RWPE2 (cell line): ENCODE data around the gene ALG2.

Experiments
- ATAC-seq: fragments of 200-7000 bp; cut with Tn5 transposase; 3 replicates; pipeline ENCODE4 v1.9.1; 2021; ENCODE audit warnings: low read depth
- DNase-seq: peaks from one replicate; pipeline ENCODE4 v3.0.0-alpha.2; 2020; ENCODE audit warnings: low spot score
- H3K27ac ChIP-seq: fragments of 450-650 bp; 2 replicates; pipeline ENCODE4 v1.5.1; 2017; ENCODE audit warnings: mild to moderate bottlenecking; ENCODE audit not compliant: poor library complexity, severe bottlenecking
- H3K27me3 ChIP-seq: fragments of 250-450 bp; sonication (Bioruptor Pico); 2 replicates; pipeline ENCODE4 v1.5.1; 2021; ENCODE audit warnings: mild to moderate bottlenecking, moderate library complexity; ENCODE audit not compliant: insufficient read depth, poor library complexity, severe bottlenecking
- H3K36me3 ChIP-seq: fragments of 250-450 bp; sonication (Bioruptor Pico); 2 replicates; pipeline ENCODE4 v1.5.1; 2020; ENCODE audit warnings: low read depth, mild to moderate bottlenecking, moderate library complexity
- H3K4me1 ChIP-seq: fragments of 250-450 bp; sonication (Bioruptor Pico); 2 replicates; pipeline ENCODE4 v1.5.1; 2021; ENCODE audit warnings: mild to moderate bottlenecking, moderate library complexity; ENCODE audit not compliant: insufficient read depth, poor library complexity, severe bottlenecking
- H3K4me3 ChIP-seq: fragments of 250-450 bp; sonication (Bioruptor Pico); 2 replicates; pipeline ENCODE4 v1.5.1; 2021; ENCODE audit warnings: mild to moderate bottlenecking, moderate library complexity; ENCODE audit not compliant: severe bottlenecking
- H3K9me3 ChIP-seq: fragments of 250-450 bp; sonication (Bioruptor Pico); 2 replicates; pipeline ENCODE4 v1.5.1; 2021; ENCODE audit warnings: mild to moderate bottlenecking, moderate library complexity; ENCODE audit not compliant: severe bottlenecking
- TF ChIP-seq, protein P1 (sequence below): fragments of 450-650 bp; IDR thresholded peaks from one replicate; pipeline ENCODE4 v1.5.1; 2017; ENCODE audit warnings: mild to moderate bottlenecking, moderate library complexity; ENCODE audit not compliant: poor library complexity, severe bottlenecking

ALG2 gene

DNA sequence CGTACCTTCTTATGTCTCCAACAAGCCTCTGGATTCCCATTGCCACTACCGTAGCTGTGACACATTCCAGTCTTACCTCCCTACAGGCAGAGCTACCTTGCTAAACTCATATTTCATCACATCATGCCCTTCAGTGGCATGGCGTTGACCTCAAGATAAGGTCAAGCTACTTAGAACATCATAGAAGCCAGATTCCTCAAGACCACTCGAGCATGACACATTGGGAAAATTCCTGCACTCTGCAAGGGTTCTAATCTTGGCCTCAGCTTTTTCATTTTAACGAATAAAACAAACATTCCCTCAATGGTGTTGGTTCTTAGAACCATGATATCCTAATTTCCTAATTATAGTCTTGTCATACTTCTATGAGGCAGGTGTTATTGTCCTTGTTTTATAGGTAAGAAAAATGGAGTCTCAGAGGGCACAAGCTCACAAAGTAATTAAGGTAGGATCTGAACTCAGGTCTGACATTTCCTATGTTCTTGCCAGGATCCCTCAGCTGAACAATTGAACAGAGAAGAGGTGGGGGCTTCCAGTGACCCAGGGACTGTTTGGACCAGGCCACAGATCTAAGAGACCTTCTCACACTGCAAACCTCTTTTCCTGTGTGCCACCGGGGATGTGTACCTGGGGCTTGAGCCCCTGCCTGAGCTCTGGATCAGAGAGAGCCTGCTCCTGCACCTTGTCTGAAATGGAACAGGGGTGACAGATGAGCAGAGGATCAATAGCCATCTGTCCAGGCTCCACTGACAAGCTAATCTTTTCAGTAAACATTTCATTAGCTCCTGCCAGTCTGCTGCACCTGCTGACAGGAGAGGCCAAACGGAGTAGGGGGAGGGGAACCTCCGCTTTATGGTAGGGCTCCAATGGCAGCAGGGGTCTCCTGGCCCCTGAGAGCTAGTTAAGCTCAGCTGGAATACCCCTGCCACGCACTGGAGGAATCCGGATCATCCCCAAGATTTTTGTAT lies 49.3 kb downstream of the ALG2 start:
- DNase-seq (no peak), ATAC-seq (no peak)
- Histone ChIP-seq H3K27me3 (no peaks in the 10 kb centered on the region), H3K27ac (no peak overlapping the region), H3K4me1 (no peaks in the 10 kb centered on the region), H3K9me3 (no peaks in the 10 kb centered on the region), H3K36me3 (no peaks in the 10 kb centered on the region), H3K4me3 (no peak overlapping the region)
- TF ChIP-seq, protein P1, sequence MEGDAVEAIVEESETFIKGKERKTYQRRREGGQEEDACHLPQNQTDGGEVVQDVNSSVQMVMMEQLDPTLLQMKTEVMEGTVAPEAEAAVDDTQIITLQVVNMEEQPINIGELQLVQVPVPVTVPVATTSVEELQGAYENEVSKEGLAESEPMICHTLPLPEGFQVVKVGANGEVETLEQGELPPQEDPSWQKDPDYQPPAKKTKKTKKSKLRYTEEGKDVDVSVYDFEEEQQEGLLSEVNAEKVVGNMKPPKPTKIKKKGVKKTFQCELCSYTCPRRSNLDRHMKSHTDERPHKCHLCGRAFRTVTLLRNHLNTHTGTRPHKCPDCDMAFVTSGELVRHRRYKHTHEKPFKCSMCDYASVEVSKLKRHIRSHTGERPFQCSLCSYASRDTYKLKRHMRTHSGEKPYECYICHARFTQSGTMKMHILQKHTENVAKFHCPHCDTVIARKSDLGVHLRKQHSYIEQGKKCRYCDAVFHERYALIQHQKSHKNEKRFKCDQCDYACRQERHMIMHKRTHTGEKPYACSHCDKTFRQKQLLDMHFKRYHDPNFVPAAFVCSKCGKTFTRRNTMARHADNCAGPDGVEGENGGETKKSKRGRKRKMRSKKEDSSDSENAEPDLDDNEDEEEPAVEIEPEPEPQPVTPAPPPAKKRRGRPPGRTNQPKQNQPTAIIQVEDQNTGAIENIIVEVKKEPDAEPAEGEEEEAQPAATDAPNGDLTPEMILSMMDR = no peak

GRCh38 chr9:99171225-99172123 lies 50.3 kb downstream of the ALG2 start:
- Histone ChIP-seq H3K36me3 (no peaks in the 10 kb centered on the region), H3K27me3 (no peaks in the 10 kb centered on the region), H3K4me1 (no peaks in the 10 kb centered on the region), H3K27ac (no peak overlapping the region), H3K4me3 (no peak overlapping the region), H3K9me3 (no peaks in the 10 kb centered on the region)
- ATAC-seq (no peak), DNase-seq (no peak)
- TF ChIP-seq, protein P1 = no peak

DNA sequence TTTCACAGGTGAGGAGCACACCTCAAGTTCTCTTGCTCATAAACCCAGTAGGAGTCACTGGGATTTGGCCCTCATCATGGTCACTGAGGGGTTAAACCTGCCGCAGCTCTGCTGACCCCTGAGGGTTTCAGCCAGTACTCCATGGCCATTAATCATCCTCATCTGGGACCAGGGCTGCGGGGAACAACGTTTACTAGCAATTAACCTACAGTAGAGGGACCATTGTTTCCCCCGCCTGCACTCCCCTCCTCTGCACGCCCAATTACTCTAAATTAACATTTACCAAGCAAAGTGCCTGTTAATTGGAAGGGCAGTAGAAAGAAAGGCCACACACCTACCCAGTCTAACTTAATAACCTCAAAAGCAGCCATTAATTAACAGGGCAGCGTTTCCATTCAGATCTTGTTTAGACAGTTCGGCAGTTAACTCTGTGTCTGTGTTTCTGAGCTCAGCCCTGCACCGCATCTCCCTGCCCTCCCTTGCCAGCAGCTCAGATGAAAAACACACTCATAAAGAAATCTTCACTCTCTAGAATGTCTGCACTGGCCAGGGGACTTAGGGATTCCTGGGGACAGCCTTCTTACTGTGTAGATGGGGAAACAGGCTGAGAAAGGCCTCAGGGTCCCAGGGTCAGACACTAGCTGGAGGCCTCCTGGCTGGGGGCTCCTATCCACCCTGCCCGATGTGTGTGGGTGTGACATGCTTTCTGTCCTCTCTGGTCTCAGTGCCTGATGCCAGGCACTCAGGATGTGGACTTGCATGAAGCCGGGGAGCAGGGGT lies 51.6 kb downstream of the ALG2 start:
- Histone ChIP-seq H3K4me3 (no peak overlapping the region), H3K36me3 (no peaks in the 10 kb centered on the region), H3K27ac (no peak overlapping the region), H3K9me3 (no peaks in the 10 kb centered on the region), H3K4me1 (no peaks in the 10 kb centered on the region), H3K27me3 (no peaks in the 10 kb centered on the region)
- TF ChIP-seq, protein P1 = no peak
- DNase-seq = no peak
- ATAC-seq = no peak

DNA sequence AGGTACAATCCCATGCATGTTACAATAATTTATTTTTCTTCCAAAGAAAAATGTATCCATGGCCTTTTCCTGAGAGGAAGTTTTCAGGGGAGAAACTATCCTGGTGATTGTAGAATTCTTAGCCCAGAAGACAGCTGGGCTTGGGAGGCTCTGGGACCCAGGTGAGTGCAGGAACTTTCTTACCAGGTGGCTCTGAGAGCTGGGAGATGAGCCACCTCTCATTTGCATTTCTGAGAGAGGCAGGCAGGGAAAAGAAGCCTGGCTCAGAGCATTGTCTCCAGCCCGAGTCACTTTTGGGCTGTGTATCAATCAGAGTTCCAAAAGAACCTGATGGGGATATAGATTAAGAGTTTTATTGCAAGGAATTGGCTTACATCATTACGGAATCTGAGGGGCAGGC lies 52.7 kb downstream of the ALG2 start:
- Histone ChIP-seq H3K4me3 (no peak overlapping the region), H3K36me3 (no peaks in the 10 kb centered on the region), H3K27ac (no peak overlapping the region), H3K9me3 (no peaks in the 10 kb centered on the region), H3K27me3 (no peaks in the 10 kb centered on the region), H3K4me1 (no peaks in the 10 kb centered on the region)
- DNase-seq (no peak), ATAC-seq (no peak)
- TF ChIP-seq, protein P1 = no peak
